Neural crest cell (in vitro differentiated cells): ENCODE measurements around the gene POFUT1. TPM values are rescaled to one million over a fixed set of nuclear protein-coding genes. Genes with fewer than 3 reads are reported as not detected.
"Not testable (repeated sequence)": the region's sequence is repeated elsewhere in the genome, so short reads cannot be mapped to it uniquely, and the experiment has no call there.

Source experiments
- DNase-seq: peaks from one replicate; pipeline ENCODE4 v3.0.0; 2021; ENCODE audit warnings: low read depth, mixed read lengths, low spot score
- H3K27ac Mint-ChIP-seq: one replicate; pipeline ENCODE4 v1.8.0; 2021; ENCODE audit warnings: mild to moderate bottlenecking, mixed read lengths; ENCODE audit not compliant: unreplicated experiment
- H3K27me3 Mint-ChIP-seq: 2 replicates; pipeline ENCODE4 v1.8.0; 2021; ENCODE audit warnings: low read depth, mild to moderate bottlenecking, mixed read lengths
- H3K36me3 Mint-ChIP-seq: 2 replicates; pipeline ENCODE4 v1.8.0; 2021; ENCODE audit warnings: low read depth, mild to moderate bottlenecking, mixed read lengths
- H3K4me1 Mint-ChIP-seq: 2 replicates; pipeline ENCODE4 v1.8.0; 2021; ENCODE audit warnings: mixed read lengths
- H3K4me3 Mint-ChIP-seq: one replicate; pipeline ENCODE4 v1.8.0; 2021; ENCODE audit warnings: mild to moderate bottlenecking, mixed read lengths
- H3K9me3 Mint-ChIP-seq: 2 replicates; pipeline ENCODE4 v1.8.0; 2021; ENCODE audit warnings: mixed read lengths
- total RNA-seq: library from RNA; stranded (reverse); gene quantifications from 2 replicates; pipeline ENCODE4 v1.2.1, GENCODE V29; 2021
- TF ChIP-seq, protein P1 (sequence below): fragments of 200-600 bp; sonication (generic); conservative IDR thresholded peaks from 2 replicates; pipeline ENCODE4 v1.5.0; 2021; ENCODE audit warnings: antibody characterized with exemption, mild to moderate bottlenecking

Gene POFUT1
- total RNA-seq, 1 donor from 2014 or later, result 51.4 TPM

DNA sequence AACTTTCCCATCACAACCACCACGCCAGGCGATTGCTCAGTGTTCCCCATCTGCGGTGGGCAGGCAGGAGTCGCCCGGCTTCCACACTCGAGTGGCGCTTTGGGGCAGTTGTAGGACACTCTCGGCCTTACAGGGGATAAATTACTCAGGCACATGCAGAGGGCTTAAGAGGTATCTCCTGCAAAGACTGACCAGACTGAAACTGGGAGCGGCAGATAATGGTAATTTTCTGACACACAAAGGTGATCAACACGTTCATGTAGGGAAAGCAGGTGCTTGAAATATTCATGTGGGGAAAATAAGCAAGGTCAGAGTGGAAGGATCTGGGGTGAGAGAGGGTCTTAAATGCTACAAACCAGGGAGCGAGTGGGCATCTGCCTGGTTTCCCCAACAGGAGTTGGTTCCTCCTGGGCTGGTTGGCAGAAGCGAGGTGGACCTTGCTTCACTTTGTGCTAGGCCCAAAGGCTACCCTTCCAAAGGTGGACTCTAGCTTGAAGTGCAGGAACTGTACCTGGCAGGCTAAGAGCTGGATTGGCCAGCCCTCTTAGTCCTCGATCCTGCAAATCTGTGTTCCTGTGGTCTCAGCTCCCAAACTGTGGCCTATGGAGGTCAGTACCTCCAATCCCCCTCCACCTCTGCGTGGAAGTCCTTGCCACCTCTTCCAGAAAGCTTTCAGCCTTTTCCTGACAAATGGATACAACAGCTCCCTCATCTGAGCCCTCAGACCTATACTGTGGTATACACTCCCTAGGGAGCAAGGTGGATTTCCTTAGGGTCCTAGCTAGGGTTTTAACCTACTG lies 16.9 kb upstream of the POFUT1 start:
- Mint-ChIP-seq H3K27ac (peak overlapping the region; percentile 12), H3K4me3 (peak overlapping the region; percentile 88), H3K9me3 (no peaks in the 10 kb centered on the region), H3K36me3 (peaks cover 9% of the 10 kb centered on the region), H3K27me3 (no peaks in the 10 kb centered on the region), H3K4me1 (peaks cover 34% of the 10 kb centered on the region)
- no peak for DNase-seq
- TF ChIP-seq, protein P1, sequence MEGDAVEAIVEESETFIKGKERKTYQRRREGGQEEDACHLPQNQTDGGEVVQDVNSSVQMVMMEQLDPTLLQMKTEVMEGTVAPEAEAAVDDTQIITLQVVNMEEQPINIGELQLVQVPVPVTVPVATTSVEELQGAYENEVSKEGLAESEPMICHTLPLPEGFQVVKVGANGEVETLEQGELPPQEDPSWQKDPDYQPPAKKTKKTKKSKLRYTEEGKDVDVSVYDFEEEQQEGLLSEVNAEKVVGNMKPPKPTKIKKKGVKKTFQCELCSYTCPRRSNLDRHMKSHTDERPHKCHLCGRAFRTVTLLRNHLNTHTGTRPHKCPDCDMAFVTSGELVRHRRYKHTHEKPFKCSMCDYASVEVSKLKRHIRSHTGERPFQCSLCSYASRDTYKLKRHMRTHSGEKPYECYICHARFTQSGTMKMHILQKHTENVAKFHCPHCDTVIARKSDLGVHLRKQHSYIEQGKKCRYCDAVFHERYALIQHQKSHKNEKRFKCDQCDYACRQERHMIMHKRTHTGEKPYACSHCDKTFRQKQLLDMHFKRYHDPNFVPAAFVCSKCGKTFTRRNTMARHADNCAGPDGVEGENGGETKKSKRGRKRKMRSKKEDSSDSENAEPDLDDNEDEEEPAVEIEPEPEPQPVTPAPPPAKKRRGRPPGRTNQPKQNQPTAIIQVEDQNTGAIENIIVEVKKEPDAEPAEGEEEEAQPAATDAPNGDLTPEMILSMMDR, result peak; percentile 20

DNA sequence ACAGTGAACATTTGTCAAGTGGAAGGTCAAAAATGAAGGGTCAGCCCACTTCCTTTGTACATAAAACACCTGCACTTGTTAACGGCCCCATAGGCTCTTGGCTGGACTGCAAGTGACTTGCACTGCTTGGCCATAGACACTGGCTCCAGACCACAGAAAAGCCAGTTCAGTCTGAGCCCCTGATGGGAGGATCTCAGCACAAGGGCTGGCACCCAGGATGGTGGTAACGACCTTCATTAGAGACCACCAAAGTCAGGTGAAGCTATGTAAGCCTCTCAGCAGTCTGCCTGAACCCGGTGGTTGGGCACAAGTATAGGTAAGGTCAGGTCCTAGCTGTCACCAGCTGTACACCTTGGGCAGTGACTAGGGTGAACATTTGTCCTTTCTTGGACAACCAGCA lies 16.3 kb upstream of the POFUT1 start:
- Mint-ChIP-seq H3K36me3 (peaks cover 14% of the 10 kb centered on the region), H3K27me3 (no peaks in the 10 kb centered on the region), H3K4me3 (peak overlapping the region; percentile 88), H3K4me1 (peaks cover 32% of the 10 kb centered on the region), H3K27ac (no peak overlapping the region), H3K9me3 (no peaks in the 10 kb centered on the region)
- TF ChIP-seq, protein P1, result no peak
- no peak for DNase-seq

DNA sequence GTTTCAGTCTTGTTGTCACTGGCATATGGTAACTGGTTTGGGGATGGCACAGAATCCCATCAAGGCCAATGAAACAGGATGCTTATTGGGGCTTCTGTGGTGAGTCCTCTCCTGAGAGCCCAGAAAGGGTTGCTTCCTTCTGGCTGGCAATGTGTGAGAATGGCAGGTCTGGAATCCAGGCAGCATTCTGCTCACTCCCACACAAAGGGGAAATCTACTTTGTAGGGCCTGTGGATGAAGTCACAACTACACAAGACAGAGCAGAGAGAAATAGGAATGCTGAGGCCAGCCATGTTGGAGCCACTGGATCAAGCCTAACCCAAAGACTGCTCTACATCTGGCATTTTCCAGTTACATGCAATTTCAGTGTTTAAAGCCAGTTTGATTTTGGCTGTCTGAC lies 15.8 kb upstream of the POFUT1 start:
- Mint-ChIP-seq H3K4me3 (peak overlapping the region; percentile 88), H3K4me1 (peaks cover 27% of the 10 kb centered on the region), H3K27me3 (no peaks in the 10 kb centered on the region), H3K27ac (no peak overlapping the region), H3K36me3 (peaks cover 14% of the 10 kb centered on the region), H3K9me3 (no peaks in the 10 kb centered on the region)
- no peak for DNase-seq
- TF ChIP-seq, protein P1, result no peak

DNA sequence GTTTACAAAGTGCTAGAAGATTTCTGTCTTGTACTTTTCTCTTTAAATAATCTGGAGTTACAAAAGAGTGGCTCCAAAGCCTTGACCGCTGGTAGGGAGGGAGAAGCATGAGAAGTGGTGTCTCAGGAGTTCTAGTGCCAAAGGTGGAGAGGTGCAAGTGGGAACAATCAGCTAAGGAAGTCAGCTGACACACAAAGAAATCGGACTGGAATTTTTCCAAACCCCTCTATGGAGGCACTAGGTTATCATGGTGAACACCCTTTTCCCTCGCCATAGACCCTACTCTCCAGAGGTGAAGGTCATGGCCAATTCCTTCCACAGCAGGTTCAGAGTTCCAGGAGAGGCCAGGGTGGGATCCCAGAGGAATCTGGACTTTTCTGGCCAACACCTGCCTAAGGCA lies 15.0 kb upstream of the POFUT1 start:
- Mint-ChIP-seq H3K27me3 (no peaks in the 10 kb centered on the region), H3K36me3 (peaks cover 20% of the 10 kb centered on the region), H3K9me3 (no peaks in the 10 kb centered on the region), H3K27ac (no peak overlapping the region), H3K4me3 (peak overlapping the region; percentile 88), H3K4me1 (peaks cover 24% of the 10 kb centered on the region)
- DNase-seq, result no peak
- TF ChIP-seq, protein P1, result no peak

DNA sequence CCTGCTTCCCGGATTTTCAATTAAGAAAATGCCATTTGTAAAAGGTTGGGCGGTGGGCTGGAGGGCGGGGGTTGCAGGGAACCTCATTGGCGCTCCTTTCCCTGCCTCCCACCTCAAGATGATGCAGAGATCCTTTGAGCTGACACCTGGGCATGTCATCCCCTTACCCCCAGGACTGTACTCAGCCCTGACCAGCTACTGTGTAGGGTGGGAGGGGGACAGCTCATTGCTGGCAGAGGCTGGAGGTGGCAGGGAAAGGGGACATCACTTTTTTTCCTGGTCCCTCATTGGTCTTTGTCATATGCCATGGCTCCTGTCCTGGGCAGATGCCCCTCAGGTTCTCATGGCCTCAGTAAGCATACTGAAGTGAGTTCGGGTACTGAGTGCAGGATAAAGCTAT lies 14.3 kb upstream of the POFUT1 start:
- peaks cover 22% of the 10 kb centered on the region for H3K36me3 Mint-ChIP-seq
- DNase-seq, H3K27me3 Mint-ChIP-seq, H3K9me3 Mint-ChIP-seq, H3K27ac Mint-ChIP-seq: not testable (repeated sequence)
- peak overlapping the region; percentile 6 for H3K4me3 Mint-ChIP-seq
- H3K4me1 Mint-ChIP-seq, result peaks cover 20% of the 10 kb centered on the region

DNA sequence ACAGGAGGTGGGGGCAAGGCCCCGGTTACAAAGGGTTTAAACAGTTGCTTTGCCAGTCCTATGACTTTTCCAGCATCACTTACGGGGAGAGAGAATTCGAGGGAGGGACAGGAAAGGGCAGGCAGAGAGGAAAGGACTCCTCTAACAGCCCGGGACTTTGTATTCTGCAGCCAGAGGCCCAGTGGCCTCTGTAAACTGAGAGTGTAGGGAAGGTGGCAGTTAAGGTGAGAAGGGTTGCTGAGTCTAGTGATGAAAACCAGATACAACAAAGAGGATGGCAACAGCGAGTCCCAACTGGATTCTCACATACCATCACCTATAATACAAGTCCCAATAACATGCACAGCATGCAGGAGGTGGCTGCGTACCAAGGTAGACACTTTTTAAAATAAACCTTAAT lies 13.7 kb upstream of the POFUT1 start:
- Mint-ChIP-seq H3K36me3 (peaks cover 22% of the 10 kb centered on the region), H3K4me1 (peaks cover 13% of the 10 kb centered on the region), H3K9me3 (no peaks in the 10 kb centered on the region), H3K27me3 (no peaks in the 10 kb centered on the region), H3K27ac (no peak overlapping the region), H3K4me3 (no peak overlapping the region)
- DNase-seq, result no peak
- TF ChIP-seq, protein P1, result no peak
